HCT116 (cell line): ENCODE results near the gene IL11RA. TPM values are rescaled to one million over a fixed set of nuclear protein-coding genes. Genes with fewer than 3 reads are reported as not detected.
A peak's percentile ranks its signal among the peaks of the same experiment; 100 is the strongest.

Experiments
- ATAC-seq: fragments of 200-7000 bp; cut with Tn5 transposase; 2 replicates; pipeline ENCODE4 v1.9.1; 2020; ENCODE audit warnings: mild to moderate bottlenecking, moderate library complexity
- BruUV-seq: library from RNA; stranded (reverse); fragments of 400-500 nt; replicated peaks from 2 replicates; lab custom pipeline; 2021; lab: Mats Ljungman, UMichigan
- CTCF ChIA-PET: fragments of 300-600 bp; sonication (Branson Sonifier 250); formaldehyde crosslinking; loops from one replicate; lab custom pipeline; 2021; ENCODE audit warnings: antibody characterized with exemption; lab: Charles Lee
- POLR2A ChIA-PET: fragments of 300-600, 350-600 bp; sonication (Branson Sonifier 250); formaldehyde crosslinking; loops from one replicate; lab custom pipeline; 2021; ENCODE audit warnings: antibody characterized with exemption; lab: Charles Lee
- RAD21 ChIA-PET, 2 experiments: fragments of 300-600 bp; sonication (Branson Sonifier 250); formaldehyde crosslinking; loops; one replicate each; lab custom pipeline; 2023; ENCODE audit warnings: low total read pairs in 2 of 2; ENCODE audit not compliant: uncharacterized antibody in 2 of 2, unreplicated experiment in 2 of 2, low non-redundant PET in 1 of 2; lab: Charles Lee
- DNase-seq: peaks from one replicate; pipeline ENCODE4 v3.0.0-alpha.2; 2010; ENCODE audit warnings: low read depth, low spot score
- H2AFZ ChIP-seq: fragments of 200-600 bp; shearing (Covaris generic), sonication (generic); 2 replicates; pipeline ENCODE4 v1.6.1; 2017; ENCODE audit warnings: low read depth, mixed run types, mixed read lengths, antibody characterized with exemption, low read length; ENCODE audit not compliant: poor library complexity, severe bottlenecking
- H3K27ac ChIP-seq: 2 replicates; pipeline ENCODE4 v1.5.1; 2012; ENCODE audit warnings: low read depth, low read length
- H3K27me3 ChIP-seq: fragments of 200-600 bp; sonication (generic); 2 replicates; pipeline ENCODE4 v1.6.1; 2016; ENCODE audit warnings: mixed run types, low read length, mixed read lengths; ENCODE audit not compliant: insufficient read depth
- H3K36me3 ChIP-seq, 2 experiments: fragments of 200-500 bp in 1 of 2; fragments of 200-600 bp in 1 of 2; sonication (Bioruptor generic) in 1 of 2; sonication (generic) in 1 of 2; 2 replicates each; pipeline versions ENCODE4 v1.5.1 to v1.6.1; 2014 to 2016; ENCODE audit warnings: low read length in 2 of 2, inconsistent platforms in 1 of 2, mixed read lengths in 1 of 2, mixed run types in 1 of 2; ENCODE audit not compliant: insufficient read depth in 2 of 2, control insufficient read depth in 1 of 2
- H3K4me1 ChIP-seq, 2 experiments: fragments of 200-600 bp in 1 of 2; sonication (generic) in 1 of 2; 2 replicates each; pipeline versions ENCODE4 v1.5.1 to v1.6.1; 2012 to 2017; ENCODE audit warnings: low read length in 2 of 2, inconsistent platforms in 1 of 2, mild to moderate bottlenecking in 1 of 2, mixed read lengths in 1 of 2, mixed run types in 1 of 2, moderate library complexity in 1 of 2; ENCODE audit not compliant: insufficient read depth in 2 of 2, control insufficient read depth in 1 of 2
- H3K4me2 ChIP-seq: fragments of 200-600 bp; sonication (generic); 2 replicates; pipeline ENCODE4 v1.6.1; 2017; ENCODE audit warnings: mixed run types, low read length, mixed read lengths
- H3K4me3 ChIP-seq, 2 experiments: fragments of 200-600 bp in 1 of 2; sonication (generic) in 1 of 2; replicated peaks in 1 of 2; 2 replicates each; pipeline ENCODE4 v1.5.1; 2011 to 2016; ENCODE audit warnings: low read length in 2 of 2, control low read depth in 1 of 2, low read depth in 1 of 2, mild to moderate bottlenecking in 1 of 2, mixed read lengths in 1 of 2, mixed run types in 1 of 2
- H3K79me2 ChIP-seq: fragments of 200-600 bp; sonication (generic); 2 replicates; pipeline ENCODE4 v1.6.1; 2017; ENCODE audit warnings: mild to moderate bottlenecking, mixed run types, low read length, moderate library complexity, mixed read lengths; ENCODE audit not compliant: insufficient read depth
- H3K9ac ChIP-seq: fragments of 200-600 bp; sonication (generic); 2 replicates; pipeline ENCODE4 v1.6.1; 2016; ENCODE audit warnings: low read length, mixed read lengths
- H3K9me2 ChIP-seq: fragments of 200-600 bp; sonication (generic), shearing (Covaris generic); 2 replicates; pipeline ENCODE4 v1.6.1; 2017; ENCODE audit warnings: mixed run types, mild to moderate bottlenecking, moderate library complexity; ENCODE audit not compliant: insufficient read depth
- H3K9me3 ChIP-seq, 2 experiments: fragments of 200-500 bp in 1 of 2; fragments of 200-600 bp in 1 of 2; sonication (Bioruptor generic) in 1 of 2; sonication (generic) in 1 of 2; 2 replicates each; pipeline ENCODE4 v1.6.1; 2014 to 2017; ENCODE audit warnings: low read length in 2 of 2, mixed read lengths in 2 of 2, inconsistent platforms in 1 of 2, low read depth in 1 of 2, mild to moderate bottlenecking in 1 of 2, mixed run types in 1 of 2, moderate library complexity in 1 of 2; ENCODE audit not compliant: control insufficient read depth in 1 of 2, insufficient read depth in 1 of 2
- H4K20me1 ChIP-seq: fragments of 200-600 bp; sonication (generic), shearing (Covaris generic); 2 replicates; pipeline ENCODE4 v1.6.1; 2017; ENCODE audit warnings: mixed run types, mild to moderate bottlenecking, moderate library complexity; ENCODE audit not compliant: insufficient read depth
- CEBPB ChIP-seq: IDR thresholded peaks from 2 replicates; pipeline ENCODE4 v1.6.1; 2012; ENCODE audit warnings: low read depth
- EGR1 ChIP-seq: IDR thresholded peaks from 2 replicates; pipeline ENCODE4 v1.6.1; 2012; ENCODE audit warnings: low read depth
- EZH2 ChIP-seq: fragments of 200-600 bp; sonication (generic); IDR thresholded peaks from 2 replicates; pipeline ENCODE4 v1.6.1; 2017; ENCODE audit warnings: antibody characterized with exemption, mixed run types
- EZH2phosphoT487 ChIP-seq: fragments of 200-600 bp; IDR thresholded peaks from 2 replicates; pipeline ENCODE4 v1.6.1; 2018; ENCODE audit warnings: antibody characterized with exemption, borderline replicate concordance
- JUND ChIP-seq: IDR thresholded peaks from 2 replicates; pipeline ENCODE4 v1.6.1; 2012
- POLR2A ChIP-seq: IDR thresholded peaks from 2 replicates; pipeline ENCODE4 v1.7.0; 2011; ENCODE audit warnings: borderline replicate concordance; ENCODE audit not compliant: insufficient read depth, insufficient read length; ENCODE audit errors: extremely low read depth
- POLR2AphosphoS5 ChIP-seq: IDR thresholded peaks from 2 replicates; pipeline ENCODE4 v1.6.1; 2011; ENCODE audit warnings: mild to moderate bottlenecking, low read depth, low read length, moderate library complexity
- SP1 ChIP-seq: IDR thresholded peaks from 2 replicates; pipeline ENCODE4 v1.6.1; 2012; ENCODE audit warnings: low read depth
- YY1 ChIP-seq: IDR thresholded peaks from 2 replicates; pipeline ENCODE4 v1.6.1; 2011; ENCODE audit warnings: low read length, low read depth, moderate library complexity, mild to moderate bottlenecking; ENCODE audit not compliant: insufficient replicate concordance; ENCODE audit errors: extremely low read depth
- ZNF274 ChIP-seq: fragments of 200-500 bp; sonication (Bioruptor generic); IDR thresholded peaks from 2 replicates; pipeline ENCODE4 v1.6.1; 2014; ENCODE audit warnings: mild to moderate bottlenecking, low read depth, low read length, inconsistent platforms
- intact Hi-C: fragments of 100-400 bp; cut with micrococcal nuclease; formaldehyde crosslinking; loops from 2 replicates; pipeline ENCODE4 v1.10.0; 2022
- total RNA-seq: library from RNA; stranded (reverse); gene quantifications from one replicate; pipeline ENCODE4 v1.2.1, GENCODE V29; 2021; ENCODE audit not compliant: unreplicated experiment

IL11RA gene
- total RNA-seq, 1 experiment from 2014 or later: 10.6 TPM

- POLR2A ChIA-PET: interaction anchor here (0.6 to 1.7 kb wide), 6 partner anchors 13 to 880 kb away, joined by 3 to 14 read pairs (median 6); partner anchors contain the start of genes ATOSB, GALT, IL11RA and SIGMAR1
- H3K9ac ChIP-seq: peak overlapping the region; percentile 63
- peak; percentile 19 for ATAC-seq
Observed at GRCh38 chr9:34665067-34665380, 13.0 kb downstream of the IL11RA start.

GRCh38 chr9:34665381-34666250, 13.6 kb downstream of the IL11RA start:
- CTCF ChIA-PET: interaction anchor here (0.7 to 2.3 kb wide), 10 partner anchors 9 to 429 kb away, joined by 3 to 12 read pairs (median 4); partner anchors contain the start of gene GALT
- H4K20me1 ChIP-seq: no peaks in the 10 kb centered on the region
- H3K9ac ChIP-seq: peak overlapping the region; percentile 91
- no peaks in the 10 kb centered on the region for H3K9me2 ChIP-seq
- peaks cover 10 to 27% of the 10 kb centered on the region in 2 experiments for H3K4me1 ChIP-seq
- no peak overlapping the region for H2AFZ ChIP-seq
- DNase-seq (peak; percentile 92), ATAC-seq (peak; percentile 83)
- intact Hi-C loops: loop anchor here (2.0 kb wide), 1 partner anchor 53 kb away; the partner anchor contains the start of gene RPP25L
- no peaks in the 10 kb centered on the region for H3K36me3 ChIP-seq
- peak overlapping the region; percentile 98 for H3K4me2 ChIP-seq
- peak overlapping the region; percentile 91 for H3K4me3 ChIP-seq
- TF ChIP-seq YY1 (peak; percentile 7), EZH2phosphoT487 (no peak), POLR2A (peak; percentile 69), POLR2AphosphoS5 (peak; percentile 74), CEBPB (no peak; the same call in 1 of the 2 replicates), SP1 (peak; percentile 70), EGR1 (peak; percentile 95), EZH2 (no peak)
- H3K27me3 ChIP-seq: no peaks in the 10 kb centered on the region
- no peaks in the 10 kb centered on the region for H3K9me3 ChIP-seq
- H3K27ac ChIP-seq: peak overlapping the region; percentile 88
- RAD21 ChIA-PET: no interaction called here
- POLR2A ChIA-PET: interaction anchor here (0.6 to 1.7 kb wide), 6 partner anchors 14 to 881 kb away, joined by 3 to 14 read pairs (median 6); partner anchors contain the start of genes ATOSB, GALT, IL11RA and SIGMAR1
- peaks cover 12% of the 10 kb centered on the region; the same call in 1 of the 2 replicates for H3K79me2 ChIP-seq
- BruUV-seq: TSS peak; percentile 70

More at GRCh38 chr9:34665067-34665380, 13.0 kb downstream of the IL11RA start:
- Histone ChIP-seq H4K20me1 (no peaks in the 10 kb centered on the region), H3K27me3 (no peaks in the 10 kb centered on the region), H2AFZ (no peak overlapping the region), H3K4me3 (peak overlapping the region; percentile 48 to 91), H3K79me2 (peaks cover 12% of the 10 kb centered on the region; the same call in 1 of the 2 replicates), H3K9me2 (no peaks in the 10 kb centered on the region), H3K4me2 (peak overlapping the region; percentile 98), H3K27ac (peak overlapping the region; percentile 36), H3K36me3 (no peaks in the 10 kb centered on the region), H3K9me3 (no peaks in the 10 kb centered on the region), H3K4me1 (peaks cover 10 to 28% of the 10 kb centered on the region in 2 experiments)
- intact Hi-C loops: loop anchor here (2.0 kb wide), 1 partner anchor 52 kb away; the partner anchor contains the start of gene RPP25L
- ChIA-PET RAD21 (no interaction called here), CTCF (interaction anchor here (0.7 to 2.3 kb wide), 10 partner anchors 8 to 429 kb away, joined by 3 to 12 read pairs (median 4); partner anchors contain the start of gene GALT)
- BruUV-seq: no TSS peak
- no peak for DNase-seq
- TF ChIP-seq JUND: no peak
- TF ChIP-seq POLR2AphosphoS5: peak; percentile 49; the same call in 1 of the 2 replicates
- TF ChIP-seq EZH2phosphoT487: no peak
- TF ChIP-seq EZH2: no peak
- TF ChIP-seq ZNF274: no peak
